ENCODE results near the gene RS1.

GRCh38 chrX:18639280-18639679, 32.6 kb downstream of the RS1 start:
- no peak for TF ChIP-seq POLR2A (IDR thresholded peaks at IDR 0.05; ENCODE audit: low read depth, low read length)
- no peak for TF ChIP-seq TAF1 (IDR thresholded peaks at IDR 0.05; ENCODE audit: borderline replicate concordance, low read depth, low read length)

All from GM12892 (cell line).